GM21619 (cell line): ENCODE results near the gene EGFR.

Experiments used
- ATAC-seq: cut with Tn5 transposase; IDR thresholded peaks from one replicate; pipeline ENCODE4 v1.9.1; 2021; ENCODE audit not compliant: unreplicated experiment

Gene EGFR

DNA sequence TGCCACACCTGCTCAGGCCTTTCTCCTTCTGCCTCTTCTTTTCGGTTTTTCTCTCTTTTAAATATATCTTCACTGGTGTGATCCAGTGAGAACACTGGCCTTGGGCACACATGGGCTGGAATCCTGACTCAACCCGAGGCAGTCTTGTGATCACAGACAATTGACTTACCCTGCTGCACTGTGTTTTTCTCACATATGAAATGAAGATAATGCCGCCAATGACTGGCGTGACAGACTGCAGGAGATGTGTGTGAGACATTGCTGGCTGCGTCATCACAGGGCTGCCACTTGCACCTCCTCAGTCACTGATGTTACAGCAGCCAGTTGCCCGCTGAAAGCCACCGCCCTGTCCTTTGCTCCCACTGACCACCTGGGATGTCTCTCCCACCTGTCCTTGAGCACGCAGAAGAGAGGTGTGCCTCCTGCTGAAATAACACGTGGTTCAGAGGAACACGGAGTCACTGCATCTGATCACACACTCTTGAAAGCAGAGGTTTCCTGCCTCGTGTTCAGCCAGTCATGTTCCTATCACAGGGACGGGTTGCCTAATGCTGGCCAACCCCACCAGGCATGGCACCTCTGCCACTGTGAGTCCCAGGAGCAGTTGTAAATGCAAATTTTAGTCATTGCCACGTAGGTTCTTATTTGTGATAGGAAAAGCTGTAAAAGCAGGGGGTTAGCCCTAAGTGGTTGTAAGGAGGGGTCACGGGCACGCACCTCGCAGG lies 221.8 kb downstream of the EGFR start:
- ATAC-seq = no peak

DNA sequence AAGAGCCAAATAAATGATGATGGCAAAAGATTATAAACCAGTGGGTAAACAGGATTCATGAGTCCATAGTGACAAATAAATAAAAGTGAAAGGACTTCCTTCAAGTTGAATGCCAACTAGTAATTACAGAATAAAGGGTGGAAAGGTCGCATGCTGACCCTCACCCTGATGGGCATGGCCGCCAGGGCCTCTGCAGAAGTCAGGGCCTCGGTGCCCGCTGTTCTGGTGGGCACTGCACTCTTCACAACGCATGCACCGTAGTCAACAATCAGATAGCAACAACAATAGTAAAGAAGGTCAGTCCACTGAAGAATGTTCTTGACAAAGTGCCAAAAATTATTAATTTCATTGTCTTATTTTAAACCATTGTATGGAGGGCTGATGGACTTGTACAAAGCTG lies 223.1 kb downstream of the EGFR start:
- ATAC-seq = no peak

DNA sequence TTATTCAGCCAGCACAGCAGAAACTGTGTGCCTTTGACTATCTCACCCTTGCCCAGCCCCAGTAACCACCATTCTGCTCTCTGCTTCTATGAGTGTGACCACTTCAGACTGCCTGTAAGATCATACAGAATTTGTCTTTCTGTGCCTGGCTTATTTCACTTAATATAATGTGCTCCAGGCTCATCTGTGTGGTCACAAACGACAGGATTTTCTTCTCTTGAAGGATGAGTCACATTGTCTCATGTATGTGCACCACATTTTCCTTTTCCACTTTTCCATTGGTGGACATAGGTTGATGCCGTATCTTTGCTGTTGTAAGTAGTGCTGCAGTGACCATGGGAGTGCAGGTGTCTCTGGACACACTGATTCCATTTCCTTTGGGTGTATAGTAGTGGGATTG lies 223.8 kb downstream of the EGFR start:
- ATAC-seq = no peak

DNA sequence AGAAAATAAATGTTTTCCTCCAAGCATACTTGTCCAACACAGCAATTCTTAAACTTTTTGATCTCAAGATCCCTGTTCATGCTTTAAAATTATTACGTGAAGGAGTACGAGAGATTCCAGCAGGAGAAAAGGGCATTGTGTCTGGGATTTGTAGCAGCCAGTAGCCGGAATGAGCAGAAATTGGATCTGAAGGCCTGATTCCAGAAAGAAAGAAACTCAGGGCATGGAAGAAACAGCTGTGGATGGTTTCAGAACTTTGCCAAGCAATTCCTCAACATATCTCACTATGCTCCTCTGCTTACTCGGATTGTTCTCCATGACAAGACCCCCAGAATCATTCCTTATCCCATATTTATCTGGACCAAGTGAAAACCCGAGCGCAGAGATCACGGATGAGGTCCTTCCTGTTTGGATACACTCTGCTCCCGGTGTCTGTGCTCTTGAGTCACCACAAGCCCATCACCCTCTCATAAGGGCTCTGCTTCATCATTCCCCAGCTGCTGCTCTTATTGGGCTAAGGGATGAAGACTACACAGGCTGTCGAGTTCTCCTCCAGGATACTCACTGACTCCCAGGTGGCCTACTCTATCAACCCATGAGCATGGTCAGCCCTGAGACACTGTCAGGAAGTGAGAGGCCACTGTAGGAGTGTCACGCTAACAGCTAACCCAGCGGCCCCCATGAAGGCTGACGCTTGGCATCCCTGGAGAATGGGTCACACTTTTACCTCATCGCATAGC lies 225.4 kb downstream of the EGFR start:
- ATAC-seq = no peak

DNA sequence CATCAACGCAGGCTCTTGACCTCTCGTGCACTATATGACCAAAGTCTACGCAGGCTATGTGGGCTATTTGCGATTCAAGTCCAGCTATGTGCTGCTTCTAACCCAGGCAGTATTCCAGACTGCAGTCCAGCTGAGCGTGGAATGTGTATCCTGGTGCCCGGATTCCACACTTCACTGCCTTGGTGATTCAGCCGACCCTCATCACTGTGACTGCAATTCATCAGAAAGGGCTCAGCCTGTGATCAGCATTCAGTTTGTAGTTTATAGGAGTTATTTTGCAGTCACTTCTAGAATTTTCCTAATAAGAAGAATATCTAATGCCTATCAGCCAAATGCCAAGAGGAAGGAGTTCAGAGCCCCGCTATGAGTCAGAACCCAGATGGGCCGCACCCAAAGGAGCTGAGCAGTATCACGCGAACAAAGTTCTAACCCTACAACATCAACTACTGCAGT lies 226.5 kb downstream of the EGFR start:
- no peak for ATAC-seq

DNA sequence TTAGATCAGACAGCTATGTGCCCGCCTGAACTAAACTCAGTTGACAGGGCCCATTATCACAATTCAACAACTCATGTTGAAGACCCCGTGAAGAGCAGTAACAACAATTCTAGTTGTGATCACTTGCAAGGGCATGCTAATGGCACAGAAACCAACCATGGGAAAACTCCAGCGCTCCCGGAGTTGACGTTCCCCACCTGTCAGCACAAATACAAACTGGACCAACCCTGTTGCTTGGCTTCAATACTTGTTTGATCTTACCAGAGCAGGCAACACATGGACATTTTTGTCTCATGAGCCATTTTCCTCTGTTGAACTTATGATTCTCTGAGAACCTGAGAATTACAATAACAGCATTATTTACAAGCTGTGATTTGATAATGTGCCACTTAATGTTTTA lies 227.4 kb downstream of the EGFR start:
- ATAC-seq = no peak

DNA sequence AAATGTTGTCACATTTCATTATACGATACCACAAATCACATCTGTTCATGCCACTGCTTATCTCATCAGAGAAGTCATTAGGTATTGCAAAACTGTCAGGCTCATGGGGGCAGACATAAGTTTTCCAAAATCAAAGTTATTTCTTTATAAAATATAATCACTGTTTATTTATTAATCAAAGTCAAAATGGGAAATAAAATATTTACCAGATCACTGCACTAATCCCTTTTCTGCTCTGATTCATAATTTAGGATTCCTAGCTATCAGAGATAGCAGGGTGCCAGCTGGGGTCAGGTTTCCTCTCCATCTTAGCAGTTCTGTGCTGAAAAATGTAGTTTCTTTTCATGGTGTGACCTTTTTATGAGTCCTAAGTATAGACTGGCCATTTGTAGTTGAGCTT lies 228.6 kb downstream of the EGFR start:
- ATAC-seq = no peak

DNA sequence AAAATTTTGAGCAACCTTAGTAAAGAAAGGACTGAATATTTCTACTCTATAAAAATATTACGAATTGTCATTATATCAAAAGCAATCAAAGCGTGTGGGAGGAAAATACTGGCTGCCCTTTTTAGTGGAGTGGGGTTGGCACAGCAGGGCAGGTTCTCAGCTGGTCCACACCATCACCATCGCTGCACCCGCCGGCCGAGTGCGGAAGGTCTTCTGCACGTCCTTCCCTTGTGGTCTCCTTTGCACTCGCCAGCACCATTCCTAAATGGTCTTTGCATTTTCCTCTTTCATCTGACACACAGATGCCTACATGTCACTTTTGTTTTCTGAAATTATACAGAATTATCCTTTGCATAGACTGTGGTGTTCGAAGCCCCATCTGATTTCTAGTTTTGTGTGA lies 229.7 kb downstream of the EGFR start:
- ATAC-seq = no peak

DNA sequence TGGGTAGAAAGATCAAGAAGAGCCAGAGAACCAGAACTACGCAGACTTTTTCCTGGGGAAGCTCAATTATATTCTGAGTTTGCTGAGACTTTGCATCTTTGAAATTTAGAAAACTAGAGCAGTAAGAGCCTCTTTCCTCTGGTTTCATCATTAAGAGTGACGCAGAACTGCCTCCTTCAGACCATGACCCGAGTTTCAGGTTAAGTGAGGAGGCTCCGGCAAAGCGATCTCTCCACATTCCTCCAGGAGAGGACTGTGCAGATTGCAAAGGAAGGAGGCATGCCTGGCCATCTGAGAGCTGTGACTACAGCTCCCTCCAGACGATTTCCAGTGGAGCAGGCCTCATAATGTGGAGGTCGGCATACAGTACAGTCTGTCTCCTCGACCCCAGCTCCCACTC lies 230.5 kb downstream of the EGFR start:
- no peak for ATAC-seq

DNA sequence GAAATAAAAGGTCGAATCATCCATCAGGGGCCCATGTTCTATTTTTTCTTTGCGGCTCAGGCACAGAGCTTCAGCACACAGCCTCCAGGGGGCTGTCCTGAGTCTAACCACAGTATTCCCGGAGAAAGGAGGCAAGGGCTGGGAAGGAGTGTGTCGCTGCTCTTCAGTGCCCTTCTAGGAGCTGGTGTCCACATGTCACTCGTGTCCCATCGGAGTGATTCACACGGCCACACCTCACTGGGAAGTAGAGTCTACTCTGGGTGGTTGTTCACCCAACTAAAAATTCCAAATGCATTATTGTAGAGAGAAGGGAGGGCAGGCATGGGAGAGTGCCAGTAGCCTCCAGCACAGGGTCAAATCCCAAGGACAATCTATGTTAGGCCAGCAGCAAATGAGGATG lies 231.5 kb downstream of the EGFR start:
- ATAC-seq = no peak

DNA sequence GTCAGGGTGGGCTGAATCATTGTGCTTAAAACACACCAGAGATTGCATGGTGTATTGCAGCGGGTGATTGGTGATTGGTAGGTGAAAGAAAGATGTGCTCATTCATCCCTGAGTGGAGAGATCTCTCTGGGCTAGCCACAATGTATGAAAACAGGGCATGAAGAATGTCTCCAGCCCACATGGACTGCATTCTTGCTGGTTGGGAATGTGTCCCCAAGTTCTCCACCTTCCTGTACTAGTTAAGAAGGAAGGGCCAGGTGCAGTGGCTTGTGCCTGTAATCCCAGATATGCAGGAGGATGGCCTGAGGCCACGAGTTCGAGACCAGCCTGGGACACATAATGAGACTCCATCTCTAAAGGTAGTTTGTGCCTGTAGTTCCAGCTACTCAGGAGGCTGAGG lies 232.5 kb downstream of the EGFR start:
- ATAC-seq = no peak

DNA sequence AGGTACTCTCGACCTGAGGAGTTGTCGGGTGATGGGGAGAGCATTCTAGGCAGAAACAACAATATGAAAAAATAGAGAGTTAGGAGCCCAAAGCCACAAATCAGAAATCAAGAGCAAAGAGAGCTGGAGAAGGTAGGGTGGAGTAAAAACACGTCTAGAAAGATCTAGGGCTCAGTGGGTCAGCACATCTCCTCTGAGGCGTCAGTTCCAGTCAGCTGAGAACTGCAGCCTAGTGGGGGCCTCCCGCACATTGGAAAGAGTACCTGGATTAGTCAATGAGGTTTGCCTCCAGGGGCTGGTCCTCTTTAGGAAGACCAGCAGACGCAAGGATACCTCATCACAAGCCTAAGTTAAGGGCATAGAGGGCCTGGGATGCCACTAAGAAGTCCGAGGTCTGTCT lies 233.1 kb downstream of the EGFR start:
- ATAC-seq = no peak

DNA sequence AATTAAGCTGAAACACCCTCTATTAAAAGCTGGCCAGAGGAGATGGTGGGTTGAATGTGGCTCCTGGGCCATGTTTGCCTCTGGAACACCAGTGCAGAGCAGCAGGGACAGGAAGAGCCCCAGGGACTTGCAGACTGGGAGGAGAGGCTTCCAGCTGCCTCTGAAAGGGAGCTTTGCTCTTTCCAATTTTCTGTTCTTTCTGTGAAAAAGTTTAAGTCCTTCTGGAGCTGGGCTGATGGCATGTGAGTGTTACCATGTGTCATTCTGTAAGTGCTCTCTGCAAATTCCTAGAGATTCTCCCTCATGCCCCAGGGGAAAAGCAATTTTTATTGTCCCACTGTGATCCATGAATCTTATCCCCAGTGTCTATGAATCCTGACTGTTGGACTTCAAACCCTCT lies 233.6 kb downstream of the EGFR start:
- no peak for ATAC-seq

DNA sequence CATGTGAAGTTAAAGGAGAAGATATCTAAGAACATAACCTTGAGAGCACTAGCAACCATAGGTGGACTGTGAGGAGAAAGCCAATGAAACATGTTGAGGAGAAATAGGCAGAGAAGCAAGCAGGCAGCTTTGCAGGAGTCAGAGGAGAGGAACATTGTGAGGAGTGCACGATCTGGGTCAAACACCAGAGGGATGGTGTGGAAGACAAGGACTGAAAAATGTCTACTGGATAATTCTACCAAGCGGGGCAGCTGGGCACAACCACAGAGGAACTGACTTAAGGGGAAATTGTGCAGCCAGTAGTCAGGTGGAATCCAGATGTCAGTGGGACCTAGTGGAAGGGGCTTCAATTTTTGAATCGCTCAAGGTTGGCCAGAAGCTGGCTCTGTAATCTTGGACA lies 234.4 kb downstream of the EGFR start:
- no peak for ATAC-seq

DNA sequence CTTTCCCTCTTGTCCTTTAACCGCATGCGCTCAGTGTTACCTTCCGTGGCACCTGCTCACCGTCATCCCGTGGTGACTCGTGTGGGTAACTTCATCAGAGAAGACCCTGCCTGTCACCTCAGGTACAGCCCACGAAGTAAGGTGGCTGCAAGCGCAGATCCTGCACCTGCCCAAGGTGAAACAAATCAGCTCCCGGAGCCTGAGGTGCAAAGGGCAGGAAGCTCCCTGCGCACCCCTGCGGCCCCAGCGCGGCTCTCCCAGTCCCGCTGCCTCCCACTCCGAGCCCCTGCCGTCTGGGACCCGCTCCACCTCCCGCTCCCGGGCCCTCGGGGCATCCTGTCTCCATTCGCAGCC lies 235.4 kb downstream of the EGFR start:
- no peak for ATAC-seq

DNA sequence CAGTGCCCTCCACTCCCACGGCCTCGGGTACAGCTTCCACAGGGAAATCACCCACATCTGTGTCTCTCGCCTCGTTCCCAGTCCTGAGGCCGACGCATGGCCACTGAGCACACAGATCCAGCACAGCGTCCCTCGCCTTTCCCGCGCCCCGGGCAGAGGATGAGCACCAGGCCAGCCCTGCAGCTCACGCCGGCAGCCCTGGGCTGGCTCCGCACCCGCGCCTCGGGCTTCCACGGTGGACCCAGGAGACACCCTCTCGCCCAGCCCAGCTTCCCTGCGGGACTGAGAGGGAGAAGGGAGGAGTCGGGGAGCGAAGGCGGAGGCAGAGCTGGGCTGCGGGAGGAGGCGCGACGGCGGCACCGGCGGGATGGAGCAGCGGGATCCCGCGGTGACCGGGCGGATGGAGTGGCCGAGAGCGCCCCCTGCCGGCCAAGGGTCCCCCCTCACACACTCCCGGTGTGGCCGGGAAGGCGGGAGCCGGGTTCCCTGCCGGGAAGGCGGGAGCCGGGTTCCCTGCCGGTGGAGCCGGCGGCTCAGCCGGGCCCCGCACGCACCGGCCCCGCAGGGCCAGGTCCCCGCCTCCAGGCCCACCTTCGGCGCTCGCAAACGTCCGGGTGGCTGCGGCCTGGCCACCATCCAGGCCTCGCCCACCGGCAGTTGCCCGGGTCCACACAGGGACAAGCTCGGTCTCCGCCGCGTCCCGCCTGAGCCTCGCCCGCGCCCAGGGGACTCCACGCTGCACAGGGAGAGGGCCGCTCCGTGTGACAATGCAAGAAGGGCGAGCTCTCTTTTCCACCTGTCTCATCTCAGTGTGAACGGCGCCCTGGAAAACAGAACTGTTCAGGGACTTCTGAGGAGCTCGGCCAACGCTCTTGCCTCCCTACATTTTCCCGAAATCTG lies 236.0 kb downstream of the EGFR start:
- ATAC-seq = peak; percentile 73

DNA sequence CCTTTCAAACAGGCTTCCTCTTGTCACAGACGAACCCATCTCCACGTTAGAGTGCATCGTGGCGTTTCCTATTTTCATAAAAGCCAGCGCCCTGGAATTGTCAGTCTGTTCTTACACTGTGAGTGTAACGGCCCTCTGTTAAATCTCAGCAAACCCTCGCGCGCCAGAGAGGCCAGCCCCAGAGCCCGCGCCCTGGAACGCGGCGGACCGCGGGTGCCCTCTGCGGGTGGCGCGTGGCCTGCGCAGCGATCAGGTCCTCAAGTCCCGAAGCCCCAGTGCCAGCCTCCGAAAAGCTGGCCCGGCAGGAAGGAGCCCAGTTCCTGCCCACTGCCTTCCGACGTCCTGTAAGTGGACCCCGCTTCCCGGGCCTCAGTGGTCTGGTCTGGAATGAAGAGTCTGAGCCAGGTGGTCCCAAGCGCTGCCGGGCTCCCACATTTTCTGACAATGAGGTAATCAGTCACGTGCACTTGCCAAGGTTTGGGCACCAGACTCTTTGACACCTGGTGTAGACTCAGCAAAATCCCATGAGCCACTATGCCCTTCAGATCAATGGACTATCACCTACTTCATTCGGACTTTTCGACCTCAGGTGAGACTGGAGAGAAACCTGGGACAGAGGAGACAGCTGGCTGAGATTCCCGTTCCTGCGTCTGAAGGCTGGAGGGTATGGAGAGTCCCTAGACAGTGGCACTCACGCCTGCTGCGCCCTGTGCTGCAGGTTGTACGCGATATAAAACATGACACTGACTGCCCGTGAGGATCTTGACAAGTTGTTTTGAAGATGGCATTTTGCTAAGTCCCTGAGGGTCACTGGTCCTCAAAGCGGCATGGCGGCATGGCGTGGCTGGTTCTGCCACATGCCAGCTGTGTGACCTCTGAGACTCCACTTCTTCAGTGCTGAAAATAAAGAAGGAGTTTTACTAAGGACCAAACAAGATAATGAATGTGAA lies 237.0 kb downstream of the EGFR start:
- peak; percentile 89 for ATAC-seq

DNA sequence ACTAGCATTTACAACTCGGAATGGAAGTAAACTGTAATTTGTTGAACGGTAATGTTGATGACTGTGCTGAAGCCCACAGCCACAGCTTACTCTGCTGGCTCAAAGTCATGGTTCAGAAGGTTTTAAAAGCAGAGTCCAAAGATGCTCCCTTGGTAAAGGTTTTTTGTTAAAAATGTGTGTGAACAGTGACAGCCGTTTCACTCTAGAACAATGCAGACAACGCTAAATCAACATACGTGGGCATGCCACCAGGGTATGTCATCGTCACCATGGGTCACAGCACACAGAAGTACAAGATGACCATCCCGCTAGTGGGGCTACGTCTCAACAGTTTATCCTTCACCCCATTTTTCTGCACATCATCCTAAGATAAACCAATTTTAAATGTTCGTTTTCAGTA lies 239.8 kb downstream of the EGFR start:
- no peak for ATAC-seq

DNA sequence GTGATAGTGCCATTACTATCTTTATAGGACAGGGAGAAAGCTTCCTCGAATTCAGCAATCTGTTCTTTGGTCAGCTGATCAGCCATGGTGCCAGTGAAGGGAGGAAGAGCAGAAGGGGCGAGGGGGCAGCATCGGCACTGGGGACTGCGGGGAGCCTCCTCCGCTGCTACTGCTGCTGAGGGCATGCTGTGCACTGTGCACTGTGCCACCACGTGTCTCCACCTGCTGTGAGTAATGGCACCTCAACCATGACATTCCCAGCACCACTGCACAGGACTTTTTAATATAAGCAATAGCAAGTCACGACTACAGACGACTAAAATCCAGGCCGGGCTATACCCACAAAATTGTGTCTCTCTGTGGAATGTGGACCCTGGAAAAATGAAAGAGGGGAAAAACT lies 241.4 kb downstream of the EGFR start:
- no peak for ATAC-seq

DNA sequence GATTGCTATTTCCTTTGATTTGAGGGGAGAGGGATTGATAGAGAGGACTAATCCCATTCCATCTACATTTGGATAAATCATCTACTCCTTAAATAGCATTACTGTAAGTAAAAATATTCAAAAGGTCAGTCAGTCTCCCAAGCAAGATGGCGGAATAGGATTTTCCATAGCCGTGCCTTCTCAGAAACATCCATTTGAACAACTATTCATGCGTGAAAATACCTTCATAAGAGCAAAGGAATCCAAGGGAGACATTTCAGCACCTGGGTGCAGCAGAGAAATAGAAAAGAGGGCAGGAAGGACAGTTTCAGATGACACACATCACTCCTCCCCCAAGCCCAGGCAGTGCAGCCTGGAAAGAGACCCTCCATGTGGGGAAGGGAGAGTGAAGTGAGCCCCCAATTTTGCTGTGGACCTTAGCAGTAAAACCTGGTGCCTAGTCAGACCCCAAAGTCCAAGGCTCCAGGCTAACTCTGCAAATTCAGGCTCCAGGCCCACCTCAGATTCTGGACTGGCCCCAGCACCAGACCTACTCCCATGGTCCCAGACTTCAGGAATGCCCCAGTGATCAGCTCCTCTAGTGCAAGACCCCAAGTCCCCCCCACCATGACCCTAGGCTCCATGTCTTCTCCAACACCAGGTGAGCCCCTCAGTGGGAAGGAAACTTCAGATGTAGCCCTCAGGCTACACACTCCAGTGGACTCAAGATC lies 242.0 kb downstream of the EGFR start:
- ATAC-seq = no peak
